ENCODE measurements around the gene LIN37.
"Not testable (repeated sequence)": the region's sequence is repeated elsewhere in the genome, so short reads cannot be mapped to it uniquely, and the experiment has no call there.

The LIN37 gene

DNA sequence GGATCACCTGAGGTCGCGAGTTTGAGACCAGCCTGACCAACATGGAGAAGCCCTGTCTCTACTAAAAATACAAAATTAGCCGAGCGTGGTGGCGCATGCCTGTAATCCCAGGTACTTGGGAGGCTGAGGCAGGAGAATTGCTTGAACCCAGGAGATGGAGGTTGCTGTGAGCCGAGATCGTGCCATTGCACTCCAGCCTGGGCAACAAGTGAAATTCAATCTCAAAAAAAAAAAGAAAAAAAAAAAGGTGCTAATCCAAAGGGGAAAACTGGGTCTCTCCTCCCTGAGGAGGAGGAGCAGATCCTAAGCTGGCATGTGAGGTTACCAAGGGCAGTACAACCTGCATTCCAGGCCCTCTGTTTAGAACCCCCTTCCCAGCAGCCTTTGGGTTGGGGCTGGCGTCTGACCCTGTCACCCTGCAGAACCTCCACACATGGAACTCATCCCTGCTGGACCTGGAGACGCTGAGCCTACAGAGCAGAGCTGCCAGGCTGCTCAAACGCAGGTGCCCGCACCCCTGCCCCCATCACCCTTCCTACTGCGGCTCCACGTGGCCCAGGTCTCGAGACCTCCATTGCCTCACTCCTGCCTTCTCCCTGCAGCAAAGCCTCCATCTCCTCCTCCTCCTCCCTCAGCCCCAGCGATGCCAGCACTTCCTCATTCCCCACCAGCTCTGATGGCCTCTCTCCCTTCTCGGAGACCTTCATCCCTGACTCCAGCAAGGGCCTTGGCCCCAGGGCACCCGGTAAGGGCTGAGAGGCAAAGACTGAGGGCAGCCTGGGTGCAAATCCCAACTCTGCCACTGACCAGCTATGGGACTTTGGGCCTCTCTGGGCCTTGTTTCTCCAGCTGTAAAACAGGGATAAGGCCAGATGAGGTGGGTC, 16.3 kb downstream of the LIN37 start:
- TF ChIP-seq, protein P1, sequence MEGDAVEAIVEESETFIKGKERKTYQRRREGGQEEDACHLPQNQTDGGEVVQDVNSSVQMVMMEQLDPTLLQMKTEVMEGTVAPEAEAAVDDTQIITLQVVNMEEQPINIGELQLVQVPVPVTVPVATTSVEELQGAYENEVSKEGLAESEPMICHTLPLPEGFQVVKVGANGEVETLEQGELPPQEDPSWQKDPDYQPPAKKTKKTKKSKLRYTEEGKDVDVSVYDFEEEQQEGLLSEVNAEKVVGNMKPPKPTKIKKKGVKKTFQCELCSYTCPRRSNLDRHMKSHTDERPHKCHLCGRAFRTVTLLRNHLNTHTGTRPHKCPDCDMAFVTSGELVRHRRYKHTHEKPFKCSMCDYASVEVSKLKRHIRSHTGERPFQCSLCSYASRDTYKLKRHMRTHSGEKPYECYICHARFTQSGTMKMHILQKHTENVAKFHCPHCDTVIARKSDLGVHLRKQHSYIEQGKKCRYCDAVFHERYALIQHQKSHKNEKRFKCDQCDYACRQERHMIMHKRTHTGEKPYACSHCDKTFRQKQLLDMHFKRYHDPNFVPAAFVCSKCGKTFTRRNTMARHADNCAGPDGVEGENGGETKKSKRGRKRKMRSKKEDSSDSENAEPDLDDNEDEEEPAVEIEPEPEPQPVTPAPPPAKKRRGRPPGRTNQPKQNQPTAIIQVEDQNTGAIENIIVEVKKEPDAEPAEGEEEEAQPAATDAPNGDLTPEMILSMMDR (IDR thresholded peaks at IDR 0.05; ENCODE audit: low read depth, low read length) = no peak
- H3K4me3 ChIP-seq (ENCODE audit: low read depth, low read length) = no peak overlapping the region

DNA sequence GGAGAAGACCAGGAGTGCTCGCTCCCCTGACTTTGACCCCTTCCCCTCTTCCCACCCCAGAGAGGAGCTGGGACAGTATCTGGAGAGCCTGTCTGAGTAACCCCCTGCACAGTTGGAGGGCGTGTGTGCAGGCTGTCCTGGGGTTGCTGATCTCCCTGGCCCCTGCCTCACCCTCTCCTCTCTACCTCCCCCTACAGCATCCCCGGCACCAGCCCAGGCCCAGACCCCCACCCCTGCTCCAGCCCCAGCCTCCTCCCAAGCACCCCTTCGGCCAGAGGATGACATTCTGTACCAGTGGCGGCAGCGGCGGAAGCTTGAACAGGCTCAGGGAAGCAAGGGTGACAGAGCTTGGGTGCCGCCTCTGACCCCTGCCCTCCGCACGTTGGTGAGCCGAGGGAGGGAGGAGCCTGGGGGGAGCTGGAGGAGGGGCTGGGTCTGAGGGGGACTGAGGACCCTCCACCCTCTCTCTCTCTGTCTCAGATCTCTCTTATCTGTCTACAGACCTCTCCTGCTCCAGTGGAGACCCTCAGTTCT, 18.3 kb downstream of the LIN37 start:
- TF ChIP-seq, protein P1 (IDR thresholded peaks at IDR 0.05; ENCODE audit: low read depth, low read length) = no peak
- no peak overlapping the region for H3K4me3 ChIP-seq (ENCODE audit: low read depth, low read length)

DNA sequence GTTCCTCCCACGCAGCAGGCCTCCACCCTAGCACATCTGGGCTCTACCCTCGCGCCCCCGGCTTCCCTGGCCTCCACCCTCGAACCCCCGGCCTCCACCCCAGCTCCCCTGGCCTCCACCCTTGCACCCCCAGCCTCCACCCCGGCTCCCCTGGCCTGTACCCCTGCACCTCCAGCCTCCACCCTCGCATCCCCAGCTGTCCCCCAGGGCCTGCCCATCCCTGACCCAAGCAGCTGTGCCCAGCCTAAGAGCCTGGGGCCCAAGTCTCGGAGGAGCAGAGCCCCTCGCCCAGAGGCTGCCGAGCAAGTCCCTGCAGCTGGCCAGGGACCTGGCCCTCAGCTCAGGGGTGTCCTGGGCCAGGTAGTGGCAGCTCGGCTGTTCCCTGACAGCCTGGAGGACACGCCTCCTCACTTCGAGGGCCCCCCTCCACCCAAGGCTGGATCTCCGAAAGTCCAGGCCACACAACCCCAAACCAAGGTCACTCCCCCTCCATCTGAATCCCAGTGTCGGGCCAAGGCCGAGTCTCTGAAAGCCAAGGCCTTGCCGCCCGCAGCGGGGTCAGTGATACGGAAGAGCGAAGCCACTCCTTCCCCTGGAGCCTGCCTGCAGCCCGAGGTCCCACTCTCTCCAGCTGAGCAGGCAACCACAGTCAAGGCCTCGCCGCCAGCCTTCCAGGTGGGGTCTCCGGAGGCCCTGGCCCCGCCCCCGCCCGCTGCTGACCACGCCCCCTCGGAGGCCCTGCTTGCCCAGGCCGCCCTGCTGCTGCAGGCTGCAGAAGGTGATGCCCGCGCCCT, 19.1 kb downstream of the LIN37 start:
- H3K4me3 ChIP-seq (ENCODE audit: low read depth, low read length) = no peak overlapping the region

DNA sequence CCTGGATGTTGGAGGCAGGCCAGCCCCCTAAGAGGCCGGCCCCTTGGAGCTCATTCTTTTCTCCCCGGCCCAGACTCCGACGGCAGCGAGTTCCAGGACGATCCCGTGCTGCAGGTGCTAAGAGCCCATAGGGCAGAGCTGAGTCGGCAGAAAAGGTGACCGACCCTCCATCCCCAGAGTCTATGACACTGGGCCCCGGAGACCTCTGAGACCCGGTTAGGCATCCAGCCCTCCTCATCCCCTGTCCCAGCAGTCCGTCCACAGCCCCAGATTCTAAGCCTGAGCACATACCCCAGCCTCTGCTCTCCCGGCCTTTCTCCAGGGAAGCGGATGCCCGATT, 19.7 kb downstream of the LIN37 start:
- H3K4me3 ChIP-seq (ENCODE audit: low read depth, low read length) = no peak overlapping the region
- TF ChIP-seq, protein P1 (IDR thresholded peaks at IDR 0.05; ENCODE audit: low read depth, low read length) = no peak

More for the DNA sequence above, 19.1 kb downstream of the LIN37 start:
- TF ChIP-seq, protein P1 (IDR thresholded peaks at IDR 0.05; ENCODE audit: low read depth, low read length) = no peak

DNA sequence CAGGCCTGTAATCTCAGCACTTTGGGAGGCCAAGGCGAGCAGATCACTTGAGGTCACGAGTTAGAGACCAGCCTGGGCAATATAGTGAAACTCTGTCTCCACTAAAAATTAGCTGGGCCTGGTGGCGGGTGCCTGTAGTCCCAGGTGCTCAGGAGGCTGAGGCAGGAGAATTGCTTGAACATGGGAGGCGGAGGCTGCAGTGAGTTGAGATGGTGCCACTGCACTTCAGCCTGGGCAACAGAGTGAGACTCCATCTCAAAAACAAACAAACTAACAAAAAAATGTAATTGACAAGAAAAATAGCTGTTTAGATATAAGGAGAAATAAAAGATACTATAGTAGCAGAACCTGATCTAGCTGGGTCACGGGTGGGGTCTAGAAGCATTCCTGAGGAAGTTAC, 24.0 kb downstream of the LIN37 start:
- not testable (repeated sequence) for H3K4me3 ChIP-seq (ENCODE audit: low read depth, low read length)

DNA sequence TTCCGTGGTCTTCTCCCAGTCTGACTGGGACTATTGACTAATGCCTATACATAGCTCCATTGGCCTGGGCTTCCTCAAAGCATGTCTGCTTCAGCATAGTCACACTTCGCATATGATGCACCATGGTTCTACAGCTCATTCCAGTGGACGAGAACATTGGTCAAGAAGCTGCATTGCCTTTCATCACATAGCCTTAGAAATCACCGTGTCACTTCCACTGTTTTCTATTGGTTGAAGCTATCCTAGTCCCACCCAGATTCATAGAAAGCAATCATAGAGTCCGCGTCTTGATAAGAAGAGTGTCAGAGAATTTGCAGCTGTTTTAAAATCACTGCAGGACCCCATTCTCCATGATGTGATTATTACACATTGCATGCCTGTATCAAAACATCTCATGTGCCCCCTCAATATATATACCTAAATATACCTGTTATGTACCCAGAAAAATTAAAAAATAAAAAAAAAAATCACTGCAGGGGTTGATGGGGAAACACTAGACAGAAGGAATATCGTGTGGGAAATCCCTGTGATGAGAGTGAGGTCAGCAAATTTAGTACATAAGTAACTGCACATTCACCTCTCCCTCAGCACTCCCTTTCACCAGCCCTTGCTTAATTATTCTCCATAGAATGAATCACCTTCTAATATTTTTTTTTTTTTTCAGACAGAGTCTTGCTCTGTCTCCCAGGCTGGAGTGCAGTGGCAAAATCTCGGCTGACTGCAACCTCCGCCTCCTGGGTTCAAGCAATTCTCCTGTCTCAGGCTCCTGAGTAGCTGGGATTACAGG, 24.8 kb downstream of the LIN37 start:
- TF ChIP-seq, protein P1 (IDR thresholded peaks at IDR 0.05; ENCODE audit: low read depth, low read length) = no peak

DNA sequence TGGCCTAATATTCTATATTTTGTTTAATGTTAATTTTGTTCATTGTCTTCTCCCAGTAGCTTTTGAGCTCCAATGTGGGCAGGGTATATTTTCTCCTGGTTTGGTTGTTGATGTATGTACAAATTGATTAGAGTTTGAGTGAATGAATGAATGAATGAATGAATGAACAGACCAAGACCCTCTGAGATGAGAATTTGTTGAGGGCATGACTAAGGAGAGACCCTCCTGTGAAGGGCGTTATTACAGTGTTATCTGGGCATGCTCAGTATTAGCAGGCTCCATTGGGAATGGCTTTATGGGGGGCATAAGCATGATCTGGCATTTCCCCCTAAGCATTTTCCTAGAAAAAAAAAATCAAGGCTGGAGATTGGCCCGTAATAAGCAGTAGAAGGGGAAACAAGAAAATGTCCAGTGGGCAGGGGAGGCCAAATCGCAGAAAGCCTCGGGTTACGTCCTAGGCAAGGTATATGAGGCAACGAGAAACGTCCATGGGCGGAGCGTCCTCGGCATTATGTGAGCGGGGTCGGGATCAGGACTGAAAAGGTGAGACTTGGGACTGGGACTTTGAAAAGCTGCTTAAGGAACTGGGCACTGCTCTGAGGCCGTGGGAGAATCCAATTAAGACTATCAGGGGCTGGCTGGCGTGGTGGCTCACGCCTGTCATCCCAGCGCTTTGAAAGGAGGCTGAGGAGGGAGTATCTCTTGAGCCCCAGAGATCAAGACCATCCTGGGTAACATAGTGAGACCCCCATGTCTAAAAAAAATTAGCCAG, 26.1 kb downstream of the LIN37 start:
- TF ChIP-seq, protein P1 (IDR thresholded peaks at IDR 0.05; ENCODE audit: low read depth, low read length) = no peak
- H3K4me3 ChIP-seq (ENCODE audit: low read depth, low read length) = peak overlapping the region; percentile 39

More for the DNA sequence above, 24.8 kb downstream of the LIN37 start:
- H3K4me3 ChIP-seq (ENCODE audit: low read depth, low read length) = no peak overlapping the region

All from WI38 (cell line).